PFSK-1 (cell line): ENCODE measurements around the gene MPDU1.

Source experiments
- FOXP2 ChIP-seq: optimal IDR thresholded peaks from 2 replicates; pipeline ENCODE3; 2011; ENCODE audit warnings: borderline replicate concordance, control low read depth, inconsistent platforms; ENCODE audit not compliant: insufficient read depth; ENCODE audit errors: extremely low read length, extremely low read depth
- POLR2AphosphoS5 ChIP-seq: IDR thresholded peaks from 2 replicates; pipeline ENCODE4 v1.6.1; 2012; ENCODE audit warnings: low read depth, mild to moderate bottlenecking, control low read depth, low read length, moderate library complexity
- SIN3A ChIP-seq: IDR thresholded peaks from 2 replicates; pipeline ENCODE4 v1.6.1; 2012; ENCODE audit warnings: mild to moderate bottlenecking, low read length, moderate library complexity, borderline replicate concordance; ENCODE audit not compliant: insufficient read depth
- TAF1 ChIP-seq: IDR thresholded peaks from 2 replicates; pipeline ENCODE4 v1.6.1; 2012; ENCODE audit warnings: low read length, control low read depth, borderline replicate concordance; ENCODE audit not compliant: insufficient read depth
- TF ChIP-seq, protein P1 (sequence below), 2 experiments: IDR thresholded peaks; 2 replicates each; pipeline versions ENCODE4 v1.6.1 to v1.8.0; 2011 to 2012; ENCODE audit warnings: low read depth in 2 of 2, low read length in 2 of 2, control low read depth in 1 of 2, inconsistent platforms in 1 of 2, mild to moderate bottlenecking in 1 of 2, moderate library complexity in 1 of 2; ENCODE audit not compliant: insufficient read depth in 1 of 2

Gene MPDU1

GRCh38 chr17:7572588-7573323 is 10.9 kb upstream of the MPDU1 start:
- TF ChIP-seq TAF1 (peak; percentile 93), FOXP2 (no peak), POLR2AphosphoS5 (peak; percentile 99), SIN3A (peak; percentile 91)
- TF ChIP-seq, protein P1, sequence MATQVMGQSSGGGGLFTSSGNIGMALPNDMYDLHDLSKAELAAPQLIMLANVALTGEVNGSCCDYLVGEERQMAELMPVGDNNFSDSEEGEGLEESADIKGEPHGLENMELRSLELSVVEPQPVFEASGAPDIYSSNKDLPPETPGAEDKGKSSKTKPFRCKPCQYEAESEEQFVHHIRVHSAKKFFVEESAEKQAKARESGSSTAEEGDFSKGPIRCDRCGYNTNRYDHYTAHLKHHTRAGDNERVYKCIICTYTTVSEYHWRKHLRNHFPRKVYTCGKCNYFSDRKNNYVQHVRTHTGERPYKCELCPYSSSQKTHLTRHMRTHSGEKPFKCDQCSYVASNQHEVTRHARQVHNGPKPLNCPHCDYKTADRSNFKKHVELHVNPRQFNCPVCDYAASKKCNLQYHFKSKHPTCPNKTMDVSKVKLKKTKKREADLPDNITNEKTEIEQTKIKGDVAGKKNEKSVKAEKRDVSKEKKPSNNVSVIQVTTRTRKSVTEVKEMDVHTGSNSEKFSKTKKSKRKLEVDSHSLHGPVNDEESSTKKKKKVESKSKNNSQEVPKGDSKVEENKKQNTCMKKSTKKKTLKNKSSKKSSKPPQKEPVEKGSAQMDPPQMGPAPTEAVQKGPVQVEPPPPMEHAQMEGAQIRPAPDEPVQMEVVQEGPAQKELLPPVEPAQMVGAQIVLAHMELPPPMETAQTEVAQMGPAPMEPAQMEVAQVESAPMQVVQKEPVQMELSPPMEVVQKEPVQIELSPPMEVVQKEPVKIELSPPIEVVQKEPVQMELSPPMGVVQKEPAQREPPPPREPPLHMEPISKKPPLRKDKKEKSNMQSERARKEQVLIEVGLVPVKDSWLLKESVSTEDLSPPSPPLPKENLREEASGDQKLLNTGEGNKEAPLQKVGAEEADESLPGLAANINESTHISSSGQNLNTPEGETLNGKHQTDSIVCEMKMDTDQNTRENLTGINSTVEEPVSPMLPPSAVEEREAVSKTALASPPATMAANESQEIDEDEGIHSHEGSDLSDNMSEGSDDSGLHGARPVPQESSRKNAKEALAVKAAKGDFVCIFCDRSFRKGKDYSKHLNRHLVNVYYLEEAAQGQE (IDR thresholded peaks at IDR 0.05; ENCODE audit: insufficient read depth in 1 of 2, low read depth in 2 of 2, low read length in 2 of 2), result peak in 1 of 2 experiments; percentile 58; a peak in 2 of 4 replicates

- TF ChIP-seq SIN3A (peak; percentile 96; the same call in 1 of the 2 replicates), POLR2AphosphoS5 (peak; percentile 73), FOXP2 (peak; percentile 91), TAF1 (peak; percentile 85)
- TF ChIP-seq, protein P1 (IDR thresholded peaks at IDR 0.05; ENCODE audit: insufficient read depth in 1 of 2, low read depth in 2 of 2, low read length in 2 of 2), result peak in 1 of 2 experiments; percentile 76; a peak in 2 of 4 replicates
Observed at GRCh38 chr17:7573324-7574080, 10.2 kb upstream of the MPDU1 start.

GRCh38 chr17:7574176-7574953 is 9.3 kb upstream of the MPDU1 start:
- TF ChIP-seq FOXP2 (no peak), TAF1 (no peak), POLR2AphosphoS5 (peak; percentile 22), SIN3A (no peak)
- TF ChIP-seq, protein P1 (IDR thresholded peaks at IDR 0.05; ENCODE audit: insufficient read depth in 1 of 2, low read depth in 2 of 2, low read length in 2 of 2), result no peak

DNA sequence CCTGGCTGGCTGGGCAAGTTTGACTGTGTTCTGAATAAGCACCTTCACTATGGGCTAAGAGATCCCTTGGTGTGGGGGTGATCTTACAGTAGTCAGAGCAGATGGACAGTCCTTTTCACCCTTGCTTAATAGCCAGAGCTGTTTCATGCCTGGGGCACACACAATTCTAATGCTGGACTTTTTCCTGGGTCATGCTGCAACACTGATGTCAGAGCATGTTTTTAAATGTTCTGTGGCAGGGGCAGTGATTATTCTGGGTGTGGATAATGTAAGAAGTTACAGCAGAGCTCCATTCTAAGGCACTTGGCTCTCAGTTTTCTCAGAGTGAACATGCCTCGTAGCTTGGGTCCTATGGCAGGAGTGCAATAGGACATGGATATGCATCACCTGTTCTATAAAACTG is 8.2 kb upstream of the MPDU1 start:
- TF ChIP-seq, protein P1 (IDR thresholded peaks at IDR 0.05; ENCODE audit: insufficient read depth in 1 of 2, low read depth in 2 of 2, low read length in 2 of 2), result no peak
- no peak for TF ChIP-seq FOXP2
- no peak for TF ChIP-seq POLR2AphosphoS5
